Smooth muscle cell (in vitro differentiated cells): ENCODE measurements around the gene POC1A. TPM values are rescaled to one million over a fixed set of nuclear protein-coding genes. Genes with fewer than 3 reads are reported as not detected.

Experiments
- DNase-seq: peaks from one replicate; lab custom pipeline; 2025; ENCODE audit not compliant: unreplicated experiment; lab: John Stamatoyannopoulos, UW
- H2AFZ ChIP-seq: fragments of 200-600 bp; sonication (generic); 2 replicates; pipeline ENCODE4 v1.6.0; 2016; ENCODE audit warnings: antibody characterized with exemption, low read depth, mild to moderate bottlenecking
- H3F3A ChIP-seq: fragments of 200-600 bp; sonication (generic); 2 replicates; pipeline ENCODE4 v1.6.0; 2017; ENCODE audit warnings: antibody characterized with exemption, low read depth
- H3K27ac ChIP-seq: fragments of 200-600 bp; sonication (generic); 2 replicates; pipeline ENCODE4 v1.5.1; 2016; ENCODE audit warnings: low read depth, mild to moderate bottlenecking
- H3K27me3 ChIP-seq: fragments of 200-600 bp; sonication (generic); 2 replicates; pipeline ENCODE4 v1.6.1; 2016; ENCODE audit warnings: low read depth, mild to moderate bottlenecking
- H3K36me3 ChIP-seq: fragments of 200-600 bp; sonication (generic); 2 replicates; pipeline ENCODE4 v1.5.1; 2016; ENCODE audit warnings: low read depth
- H3K4me1 ChIP-seq: fragments of 200-600 bp; sonication (generic); 2 replicates; pipeline ENCODE4 v1.5.1; 2016; ENCODE audit warnings: low read depth
- H3K4me2 ChIP-seq: fragments of 200-600 bp; sonication (generic); 2 replicates; pipeline ENCODE4 v1.6.0; 2016; ENCODE audit warnings: mild to moderate bottlenecking
- H3K4me3 ChIP-seq: fragments of 200-600 bp; sonication (generic); 2 replicates; pipeline ENCODE4 v1.5.1; 2016; ENCODE audit warnings: mild to moderate bottlenecking
- H3K79me2 ChIP-seq: fragments of 200-600 bp; sonication (generic); 2 replicates; pipeline ENCODE4 v1.6.0; 2016; ENCODE audit warnings: low read depth, mild to moderate bottlenecking
- H3K9ac ChIP-seq: fragments of 200-600 bp; sonication (generic); 2 replicates; pipeline ENCODE4 v1.6.0; 2016; ENCODE audit warnings: low read depth
- H3K9me3 ChIP-seq: fragments of 200-600 bp; sonication (generic); replicated peaks from 2 replicates; pipeline ENCODE4 v1.5.1; 2016; ENCODE audit warnings: low read depth
- H4K20me1 ChIP-seq: fragments of 200-600 bp; sonication (generic); 2 replicates; pipeline ENCODE4 v1.6.0; 2016; ENCODE audit warnings: low read depth
- WGBS: methylation state at CpG from one replicate; pipeline ENCODE4 v1.1.7; 2016; ENCODE audit warnings: low lambda C conversion rate; 5-methylcytosine and 5-hydroxymethylcytosine counted together
- polyA plus RNA-seq: library from polyadenylated mRNA; unstranded; fragments of >200 nt; fragmentation: Nextera tagmentation; extraction: Ambion mirVana; gene quantifications from 2 replicates; pipeline ENCODE4 v1.2.1, GENCODE V29; 2016
- total RNA-seq: library from RNA; depleted of rRNA; stranded (reverse); fragments of >200 nt; gene quantifications from 2 replicates; pipeline ENCODE4 v1.2.3, GENCODE V29; 2014
- TF ChIP-seq, protein P1 (sequence below): fragments of 200-600 bp; sonication (generic); IDR thresholded peaks from 2 replicates; pipeline ENCODE4 v1.5.1; 2017; ENCODE audit warnings: borderline replicate concordance, mild to moderate bottlenecking, antibody characterized with exemption; ENCODE audit not compliant: insufficient read depth, poor library complexity, severe bottlenecking

Gene POC1A
- total and polyA plus RNA-seq, 2 experiments from 2014 or later: 1.8 to 7.9 TPM

- Histone ChIP-seq H3K4me2 (no peak overlapping the region), H3F3A (no peaks in the 10 kb centered on the region), H3K9me3 (no peaks in the 10 kb centered on the region), H3K27me3 (no peaks in the 10 kb centered on the region), H3K36me3 (no peaks in the 10 kb centered on the region), H3K4me3 (no peak overlapping the region), H3K27ac (no peak overlapping the region), H2AFZ (no peak overlapping the region), H3K4me1 (no peaks in the 10 kb centered on the region), H3K79me2 (peaks cover 13% of the 10 kb centered on the region), H3K9ac (no peak overlapping the region), H4K20me1 (no peaks in the 10 kb centered on the region)
- TF ChIP-seq, protein P1, sequence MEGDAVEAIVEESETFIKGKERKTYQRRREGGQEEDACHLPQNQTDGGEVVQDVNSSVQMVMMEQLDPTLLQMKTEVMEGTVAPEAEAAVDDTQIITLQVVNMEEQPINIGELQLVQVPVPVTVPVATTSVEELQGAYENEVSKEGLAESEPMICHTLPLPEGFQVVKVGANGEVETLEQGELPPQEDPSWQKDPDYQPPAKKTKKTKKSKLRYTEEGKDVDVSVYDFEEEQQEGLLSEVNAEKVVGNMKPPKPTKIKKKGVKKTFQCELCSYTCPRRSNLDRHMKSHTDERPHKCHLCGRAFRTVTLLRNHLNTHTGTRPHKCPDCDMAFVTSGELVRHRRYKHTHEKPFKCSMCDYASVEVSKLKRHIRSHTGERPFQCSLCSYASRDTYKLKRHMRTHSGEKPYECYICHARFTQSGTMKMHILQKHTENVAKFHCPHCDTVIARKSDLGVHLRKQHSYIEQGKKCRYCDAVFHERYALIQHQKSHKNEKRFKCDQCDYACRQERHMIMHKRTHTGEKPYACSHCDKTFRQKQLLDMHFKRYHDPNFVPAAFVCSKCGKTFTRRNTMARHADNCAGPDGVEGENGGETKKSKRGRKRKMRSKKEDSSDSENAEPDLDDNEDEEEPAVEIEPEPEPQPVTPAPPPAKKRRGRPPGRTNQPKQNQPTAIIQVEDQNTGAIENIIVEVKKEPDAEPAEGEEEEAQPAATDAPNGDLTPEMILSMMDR: no peak
- 83% methylated on average over 8 of the region's 8 CpGs for WGBS
- DNase-seq: no peak
These were observed 6.4 kb downstream of the POC1A start for GRCh38 chr3:52147804-52148203.

DNA sequence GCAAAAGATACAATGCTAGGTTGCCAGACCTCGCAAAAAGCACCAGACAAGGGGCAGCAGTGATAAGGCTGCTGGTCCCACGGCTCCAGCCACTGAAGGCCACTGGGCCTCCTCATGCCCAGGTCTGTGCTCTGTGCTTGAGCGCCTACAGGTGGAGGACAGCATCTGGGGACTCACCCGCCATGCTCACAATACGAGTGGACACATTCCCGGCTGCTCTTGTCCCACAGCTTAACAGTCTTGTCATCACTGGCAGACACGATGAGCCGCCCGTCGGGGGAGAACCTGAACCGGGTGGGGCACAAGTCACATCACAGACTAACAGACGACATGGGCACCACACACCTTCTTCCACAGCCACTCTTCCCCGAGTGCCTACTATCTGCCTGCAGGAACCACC, 7.4 kb downstream of the POC1A start:
- 94% methylated on average over 13 of the region's 13 CpGs for WGBS
- Histone ChIP-seq H3K36me3 (no peaks in the 10 kb centered on the region), H3K27ac (no peak overlapping the region), H3K4me2 (no peak overlapping the region), H3F3A (no peaks in the 10 kb centered on the region), H3K9ac (no peak overlapping the region), H3K4me3 (no peak overlapping the region), H3K79me2 (peaks cover 3% of the 10 kb centered on the region), H3K9me3 (no peaks in the 10 kb centered on the region), H3K27me3 (no peaks in the 10 kb centered on the region), H4K20me1 (no peaks in the 10 kb centered on the region), H3K4me1 (no peaks in the 10 kb centered on the region), H2AFZ (no peak overlapping the region)
- TF ChIP-seq, protein P1: no peak
- no peak for DNase-seq

GRCh38 chr3:52146189-52146588, 8.0 kb downstream of the POC1A start:
- TF ChIP-seq, protein P1: no peak
- no peaks in the 10 kb centered on the region for H3K36me3 ChIP-seq
- H3K27me3 ChIP-seq: no peaks in the 10 kb centered on the region
- DNase-seq: no peak
- WGBS: 96% methylated on average over 1 of the region's 1 CpG
- H3K9ac ChIP-seq: no peak overlapping the region
- H3F3A ChIP-seq: no peaks in the 10 kb centered on the region
- H4K20me1 ChIP-seq: no peaks in the 10 kb centered on the region
- no peaks in the 10 kb centered on the region for H3K4me1 ChIP-seq
- no peak overlapping the region for H3K27ac ChIP-seq
- no peaks in the 10 kb centered on the region for H3K9me3 ChIP-seq
- no peak overlapping the region for H3K4me2 ChIP-seq
- H3K79me2 ChIP-seq: no peaks in the 10 kb centered on the region
- H3K4me3 ChIP-seq: no peak overlapping the region
- no peak overlapping the region for H2AFZ ChIP-seq

DNA sequence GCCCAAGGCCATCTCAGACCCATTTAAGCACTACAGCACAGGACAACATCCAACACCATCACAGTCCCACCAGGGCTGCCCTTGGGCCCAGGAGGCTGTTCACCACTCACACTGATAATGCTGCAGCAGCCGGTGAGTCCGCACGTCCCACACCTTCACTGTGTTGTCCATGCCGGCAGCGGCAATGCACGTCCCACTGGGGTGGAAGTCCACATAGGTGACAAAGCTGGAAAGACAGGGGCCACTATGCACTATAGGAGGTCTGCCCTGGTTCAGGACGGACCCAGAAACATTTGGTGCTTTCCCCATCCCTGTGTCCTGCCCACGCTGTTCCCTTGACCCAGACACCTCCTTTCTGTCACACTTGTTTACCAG, 8.5 kb downstream of the POC1A start:
- Histone ChIP-seq H3K27me3 (no peaks in the 10 kb centered on the region), H3F3A (no peaks in the 10 kb centered on the region), H3K36me3 (no peaks in the 10 kb centered on the region), H3K9me3 (no peaks in the 10 kb centered on the region), H3K9ac (no peak overlapping the region), H3K4me3 (no peak overlapping the region), H3K79me2 (no peaks in the 10 kb centered on the region), H3K4me2 (no peak overlapping the region), H4K20me1 (no peaks in the 10 kb centered on the region), H2AFZ (no peak overlapping the region), H3K4me1 (no peaks in the 10 kb centered on the region), H3K27ac (no peak overlapping the region)
- TF ChIP-seq, protein P1: no peak
- no peak for DNase-seq
- 95% methylated on average over 8 of the region's 8 CpGs for WGBS
